HepG2 (cell line): ENCODE measurements around the gene CYCS. TPM values are rescaled to one million over a fixed set of nuclear protein-coding genes. Genes with fewer than 3 reads are reported as not detected.

Source experiments
- ATAC-seq: fragments of 200-7000 bp; cut with Tn5 transposase; 3 replicates; pipeline ENCODE4 v1.9.1; 2020; ENCODE audit warnings: mild to moderate bottlenecking, moderate library complexity
- BruUV-seq: library from RNA; stranded (reverse); fragments of 400-500 nt; replicated peaks from 2 replicates; lab custom pipeline; 2021; lab: Mats Ljungman, UMichigan
- CTCF ChIA-PET: fragments of 300-600 bp; formaldehyde crosslinking; extraction: SDS; loops from one replicate; lab custom pipeline; 2021; ENCODE audit warnings: low total read pairs, inconsistent platforms, low intra/inter-chr PET ratio; lab: Yijun Ruan, JAX
- POLR2A ChIA-PET: fragments of 350-600 bp; sonication (Branson Sonifier 250); formaldehyde crosslinking; loops from one replicate; lab custom pipeline; 2020; ENCODE audit warnings: antibody characterized with exemption, inconsistent platforms; lab: Yijun Ruan, JAX
- DNase-seq: peaks from one replicate; pipeline ENCODE4 v3.0.0-alpha.2; 2015; ENCODE audit warnings: low spot score
- FAIRE-seq: peaks from 3 replicates; lab custom pipeline; 2011; peaks lifted over from hg19 to GRCh38; lab: Jason Lieb, UNC
- H2AFZ ChIP-seq: one replicate; pipeline ENCODE4 v1.6.1; 2011; ENCODE audit warnings: low read length, inconsistent platforms
- H3K27ac ChIP-seq: fragments of 300-600 bp; 3 replicates; pipeline ENCODE4 v1.8.0; 2011; ENCODE audit warnings: mixed run types, mild to moderate bottlenecking, mixed read lengths, low read length, inconsistent platforms; ENCODE audit not compliant: insufficient read depth; ENCODE audit errors: extremely low read length
- H3K27me3 ChIP-seq, 2 experiments: fragments of 200-600 bp in 1 of 2; 2 replicates in 1 of 2; 3 replicates in 1 of 2; pipeline versions ENCODE4 v1.6.0 to v1.8.0; 2011; ENCODE audit warnings: low read length in 2 of 2, mild to moderate bottlenecking in 2 of 2, moderate library complexity in 2 of 2, inconsistent platforms in 1 of 2; ENCODE audit not compliant: insufficient read depth in 2 of 2, control insufficient read depth in 1 of 2
- H3K36me3 ChIP-seq, 2 experiments: fragments of 200-600 bp in 1 of 2; replicated peaks in 1 of 2; 2 replicates in 1 of 2; 3 replicates in 1 of 2; pipeline versions ENCODE4 v1.5.1 to v1.8.0; 2011; ENCODE audit warnings: low read length in 2 of 2, inconsistent platforms in 1 of 2; ENCODE audit not compliant: insufficient read depth in 2 of 2, control insufficient read depth in 1 of 2
- H3K4me1 ChIP-seq: 2 replicates; pipeline ENCODE4 v1.5.1; 2012; ENCODE audit warnings: low read length, inconsistent platforms; ENCODE audit not compliant: insufficient read depth
- H3K4me2 ChIP-seq: 2 replicates; pipeline ENCODE4 v1.6.0; 2011; ENCODE audit warnings: low read depth, low read length, inconsistent platforms
- H3K4me3 ChIP-seq, 3 experiments: fragments of 200-600 bp in 1 of 3; sonication (generic), shearing (Covaris generic) in 1 of 3; replicated peaks in 1 of 3; 2 replicates each; pipeline ENCODE4 v1.5.1; 2011 to 2016; ENCODE audit warnings: low read length in 3 of 3, inconsistent platforms in 2 of 3, low read depth in 2 of 3, mild to moderate bottlenecking in 2 of 3, control low read depth in 1 of 3, mixed read lengths in 1 of 3; ENCODE audit not compliant: insufficient read depth in 1 of 3
- H3K79me2 ChIP-seq: one replicate; pipeline ENCODE4 v1.6.1; 2011; ENCODE audit warnings: low read length, inconsistent platforms; ENCODE audit not compliant: insufficient read depth
- H3K9ac ChIP-seq: 2 replicates; pipeline ENCODE4 v1.6.0; 2011; ENCODE audit warnings: mild to moderate bottlenecking, low read depth, low read length, inconsistent platforms; ENCODE audit not compliant: insufficient read depth
- H3K9me3 ChIP-seq: 2 replicates; pipeline ENCODE4 v1.5.1; 2012; ENCODE audit warnings: mild to moderate bottlenecking, low read length
- H4K20me1 ChIP-seq: 2 replicates; pipeline ENCODE4 v1.6.0; 2011; ENCODE audit warnings: inconsistent platforms, mild to moderate bottlenecking, low read length, moderate library complexity; ENCODE audit not compliant: insufficient read depth
- FOXO1 ChIP-seq: sonication (generic); formaldehyde crosslinking; IDR thresholded peaks from 2 replicates; pipeline ENCODE4 v1.4.0; 2020; ENCODE audit warnings: missing genetic modification reagents
- HNRNPLL ChIP-seq: fragments of 200-400 bp; formaldehyde crosslinking; IDR thresholded peaks from 2 replicates; pipeline ENCODE4 v1.6.1; 2017; ENCODE audit warnings: mild to moderate bottlenecking, low read depth, low read length; ENCODE audit not compliant: poor library complexity, severe bottlenecking
- HOXD1 ChIP-seq: sonication (generic); formaldehyde crosslinking; IDR thresholded peaks from 2 replicates; pipeline ENCODE4 v1.5.0; 2020; ENCODE audit warnings: missing genetic modification reagents
- JUNB ChIP-seq: sonication (generic); formaldehyde crosslinking; IDR thresholded peaks from 2 replicates; pipeline ENCODE4 v1.8.0; 2022; ENCODE audit warnings: missing genetic modification reagents, mild to moderate bottlenecking, borderline replicate concordance
- KLF11 ChIP-seq: IDR thresholded peaks from 2 replicates; pipeline ENCODE4 v1.6.1; 2016; ENCODE audit warnings: missing compliant biosample characterization
- PRMT3 ChIP-seq: sonication (generic); formaldehyde crosslinking; IDR thresholded peaks from 2 replicates; pipeline ENCODE4 v1.8.1; 2022; ENCODE audit warnings: low read depth, mild to moderate bottlenecking, moderate library complexity, missing genetic modification reagents, borderline replicate concordance
- SMAD1 ChIP-seq: sonication (generic); formaldehyde crosslinking; IDR thresholded peaks from 2 replicates; pipeline ENCODE4 v1.4.0; 2020; ENCODE audit warnings: missing genetic modification reagents, low read depth, mild to moderate bottlenecking, borderline replicate concordance
- ZBTB1 ChIP-seq: sonication (generic); formaldehyde crosslinking; IDR thresholded peaks from 2 replicates; pipeline ENCODE4 v1.4.0; 2020; ENCODE audit warnings: missing genetic modification reagents, borderline replicate concordance
- ZMAT3 ChIP-seq: sonication (generic); formaldehyde crosslinking; conservative IDR thresholded peaks from 2 replicates; pipeline ENCODE4 v1.7.0; 2021; ENCODE audit warnings: missing genetic modification reagents
- ZNF12 ChIP-seq: sonication (generic); formaldehyde crosslinking; IDR thresholded peaks from 2 replicates; pipeline ENCODE4 v1.5.0; 2020; ENCODE audit warnings: missing genetic modification reagents
- ZNF224 ChIP-seq: sonication (generic); formaldehyde crosslinking; IDR thresholded peaks from 2 replicates; pipeline ENCODE4 v1.5.0; 2020; ENCODE audit warnings: mild to moderate bottlenecking, missing genetic modification reagents
- ZNF33A ChIP-seq: sonication (generic); formaldehyde crosslinking; IDR thresholded peaks from 2 replicates; pipeline ENCODE4 v1.5.1; 2020; ENCODE audit warnings: missing genetic modification reagents, mild to moderate bottlenecking, moderate library complexity, borderline replicate concordance
- ZNF605 ChIP-seq: sonication (generic); formaldehyde crosslinking; IDR thresholded peaks from 2 replicates; pipeline ENCODE4 v1.8.0; 2022; ENCODE audit warnings: mild to moderate bottlenecking, missing genetic modification reagents
- WGBS: methylation state at CpG from one replicate; pipeline ENCODE4 v1.1.6; 2017; ENCODE audit warnings: low lambda C conversion rate; 5-methylcytosine and 5-hydroxymethylcytosine counted together
- in situ Hi-C: cut with HindIII; loops from 2 replicates; pipeline ENCODE4 v1.10.0; 2017; ENCODE audit warnings: low pct_unique_long_range_greater_than_20kb; ENCODE audit not compliant: extremely low pct_ligation_motif_present
- intact Hi-C: fragments of 100-400 bp; cut with micrococcal nuclease; formaldehyde crosslinking; loops from one replicate; pipeline ENCODE4 v1.10.0; 2022; ENCODE audit not compliant: unreplicated experiment
- polyA plus RNA-seq, 8 experiments: library from polyadenylated mRNA; depleted of rRNA in 3 of 8; stranded (reverse) in 7 of 8; unstranded in 1 of 8; fragments of >200 nt; fragmentation: Illumina TruSeq in 4 of 8; extraction: Trizol in 4 of 8; gene quantifications; 2 replicates each; pipeline versions ENCODE4 v1.2.1 to v1.2.3, GENCODE V29; 2011 to 2016; ENCODE audit warnings: low read depth in 4 of 8, missing spikeins in 1 of 8, mixed read lengths in 1 of 8; ENCODE audit not compliant: insufficient read depth in 1 of 8
- total RNA-seq, 5 experiments: library from RNA; depleted of rRNA; stranded (reverse); fragments of >200 nt; fragmentation: Illumina TruSeq; extraction: Trizol; gene quantifications; 2 replicates each; pipeline ENCODE4 v1.2.3, GENCODE V29; 2016; ENCODE audit warnings: low read depth in 1 of 5
- TF ChIP-seq, protein P1 (sequence below): sonication (generic); formaldehyde crosslinking; IDR thresholded peaks from 2 replicates; pipeline ENCODE4 v1.5.0; 2020; ENCODE audit warnings: missing genetic modification reagents
- TF ChIP-seq, protein P2 (sequence below): IDR thresholded peaks from 2 replicates; pipeline ENCODE4 v1.4.0; 2020; ENCODE audit warnings: mild to moderate bottlenecking, missing genetic modification reagents
- TF ChIP-seq, protein P3 (sequence below), 2 experiments: sonication (generic) in 1 of 2; formaldehyde crosslinking in 1 of 2; IDR thresholded peaks; 2 replicates each; pipeline versions ENCODE4 v1.4.0 to v1.6.1; 2018 to 2020; ENCODE audit warnings: missing genetic modification reagents in 2 of 2, borderline replicate concordance in 1 of 2, low read depth in 1 of 2, mild to moderate bottlenecking in 1 of 2, missing biosample characterization in 1 of 2
- TF ChIP-seq, protein P4 (sequence below): sonication (generic); formaldehyde crosslinking; IDR thresholded peaks from 2 replicates; pipeline ENCODE4 v1.4.0; 2020; ENCODE audit warnings: missing genetic modification reagents
- TF ChIP-seq, protein P5 (sequence below): sonication (generic); formaldehyde crosslinking; IDR thresholded peaks from 2 replicates; pipeline ENCODE4 v1.4.0; 2020; ENCODE audit warnings: mild to moderate bottlenecking, low read depth, missing genetic modification reagents

Gene CYCS
- total and polyA plus RNA-seq, 2 of the 13 experiments (the other 11 are each of a cell fraction or from before 2014, with no cell fraction given), result 35.9 to 202 TPM

DNA sequence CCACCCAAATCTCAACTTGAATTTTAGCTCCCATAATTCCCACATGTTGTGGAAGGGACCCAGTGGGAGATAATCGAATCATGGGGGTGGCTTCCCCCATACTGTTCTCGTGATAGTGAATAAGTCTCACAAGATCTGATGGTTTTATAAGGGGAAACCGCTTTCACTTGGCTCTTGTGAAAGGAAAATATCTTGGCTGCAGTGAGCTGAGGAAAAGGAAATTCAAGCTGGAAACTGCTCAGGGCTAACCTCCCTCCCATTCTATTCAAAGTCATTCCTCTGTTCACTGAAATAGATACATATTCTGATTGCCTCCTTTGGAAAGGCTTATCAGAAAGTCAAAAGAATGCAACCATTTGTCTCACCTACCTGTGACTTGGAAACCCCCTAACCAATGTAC is 15.8 kb downstream of the CYCS start:
- POLR2A ChIA-PET, result no interaction called here
- in situ Hi-C loops, result no loop called here
- BruUV-seq, result no TSS peak

More for the DNA sequence above, 15.8 kb downstream of the CYCS start:
- WGBS, result 2% methylated on average over 3 of the region's 3 CpGs
- Histone ChIP-seq H3K4me1 (no peaks in the 10 kb centered on the region), H3K27me3 (no peaks in the 10 kb centered on the region), H4K20me1 (no peaks in the 10 kb centered on the region), H3K4me3 (no peak overlapping the region), H3K36me3 (no peaks in the 10 kb centered on the region)
- TF ChIP-seq PRMT3 (CRISPR knock-in tag) (no peak), KLF11 (CRISPR knock-in tag) (no peak), HOXD1 (CRISPR knock-in tag) (no peak), ZNF33A (CRISPR knock-in tag) (no peak), JUNB (CRISPR knock-in tag) (no peak), FOXO1 (CRISPR knock-in tag) (no peak), ZNF224 (CRISPR knock-in tag) (no peak), ZNF12 (CRISPR knock-in tag) (no peak), ZBTB1 (no peak), ZNF605 (CRISPR knock-in tag) (no peak), SMAD1 (CRISPR knock-in tag) (no peak), HNRNPLL (no peak), ZMAT3 (CRISPR knock-in tag) (no peak)
- TF ChIP-seq, protein P1, sequence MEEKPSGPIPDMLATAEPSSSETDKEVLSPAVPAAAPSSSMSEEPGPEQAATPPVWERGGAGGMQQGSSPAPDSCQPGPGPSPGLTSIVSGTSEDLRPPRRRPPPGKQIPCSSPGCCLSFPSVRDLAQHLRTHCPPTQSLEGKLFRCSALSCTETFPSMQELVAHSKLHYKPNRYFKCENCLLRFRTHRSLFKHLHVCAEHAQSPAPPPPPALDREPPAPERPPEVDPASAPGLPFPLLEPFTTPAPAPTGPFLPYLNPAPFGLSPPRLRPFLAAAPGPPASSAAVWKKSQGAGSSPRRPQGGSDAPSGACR (CRISPR knock-in tag), result no peak
- TF ChIP-seq, protein P2, sequence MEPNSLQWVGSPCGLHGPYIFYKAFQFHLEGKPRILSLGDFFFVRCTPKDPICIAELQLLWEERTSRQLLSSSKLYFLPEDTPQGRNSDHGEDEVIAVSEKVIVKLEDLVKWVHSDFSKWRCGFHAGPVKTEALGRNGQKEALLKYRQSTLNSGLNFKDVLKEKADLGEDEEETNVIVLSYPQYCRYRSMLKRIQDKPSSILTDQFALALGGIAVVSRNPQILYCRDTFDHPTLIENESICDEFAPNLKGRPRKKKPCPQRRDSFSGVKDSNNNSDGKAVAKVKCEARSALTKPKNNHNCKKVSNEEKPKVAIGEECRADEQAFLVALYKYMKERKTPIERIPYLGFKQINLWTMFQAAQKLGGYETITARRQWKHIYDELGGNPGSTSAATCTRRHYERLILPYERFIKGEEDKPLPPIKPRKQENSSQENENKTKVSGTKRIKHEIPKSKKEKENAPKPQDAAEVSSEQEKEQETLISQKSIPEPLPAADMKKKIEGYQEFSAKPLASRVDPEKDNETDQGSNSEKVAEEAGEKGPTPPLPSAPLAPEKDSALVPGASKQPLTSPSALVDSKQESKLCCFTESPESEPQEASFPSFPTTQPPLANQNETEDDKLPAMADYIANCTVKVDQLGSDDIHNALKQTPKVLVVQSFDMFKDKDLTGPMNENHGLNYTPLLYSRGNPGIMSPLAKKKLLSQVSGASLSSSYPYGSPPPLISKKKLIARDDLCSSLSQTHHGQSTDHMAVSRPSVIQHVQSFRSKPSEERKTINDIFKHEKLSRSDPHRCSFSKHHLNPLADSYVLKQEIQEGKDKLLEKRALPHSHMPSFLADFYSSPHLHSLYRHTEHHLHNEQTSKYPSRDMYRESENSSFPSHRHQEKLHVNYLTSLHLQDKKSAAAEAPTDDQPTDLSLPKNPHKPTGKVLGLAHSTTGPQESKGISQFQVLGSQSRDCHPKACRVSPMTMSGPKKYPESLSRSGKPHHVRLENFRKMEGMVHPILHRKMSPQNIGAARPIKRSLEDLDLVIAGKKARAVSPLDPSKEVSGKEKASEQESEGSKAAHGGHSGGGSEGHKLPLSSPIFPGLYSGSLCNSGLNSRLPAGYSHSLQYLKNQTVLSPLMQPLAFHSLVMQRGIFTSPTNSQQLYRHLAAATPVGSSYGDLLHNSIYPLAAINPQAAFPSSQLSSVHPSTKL (CRISPR knock-in tag), result no peak
- TF ChIP-seq, protein P3, sequence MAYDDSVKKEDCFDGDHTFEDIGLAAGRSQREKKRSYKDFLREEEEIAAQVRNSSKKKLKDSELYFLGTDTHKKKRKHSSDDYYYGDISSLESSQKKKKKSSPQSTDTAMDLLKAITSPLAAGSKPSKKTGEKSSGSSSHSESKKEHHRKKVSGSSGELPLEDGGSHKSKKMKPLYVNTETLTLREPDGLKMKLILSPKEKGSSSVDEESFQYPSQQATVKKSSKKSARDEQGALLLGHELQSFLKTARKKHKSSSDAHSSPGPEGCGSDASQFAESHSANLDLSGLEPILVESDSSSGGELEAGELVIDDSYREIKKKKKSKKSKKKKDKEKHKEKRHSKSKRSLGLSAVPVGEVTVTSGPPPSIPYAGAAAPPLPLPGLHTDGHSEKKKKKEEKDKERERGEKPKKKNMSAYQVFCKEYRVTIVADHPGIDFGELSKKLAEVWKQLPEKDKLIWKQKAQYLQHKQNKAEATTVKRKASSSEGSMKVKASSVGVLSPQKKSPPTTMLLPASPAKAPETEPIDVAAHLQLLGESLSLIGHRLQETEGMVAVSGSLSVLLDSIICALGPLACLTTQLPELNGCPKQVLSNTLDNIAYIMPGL (CRISPR knock-in tag; IDR thresholded peaks at IDR 0.05; ENCODE audit: borderline replicate concordance in 1 of 2, low read depth in 1 of 2), result no peak
- TF ChIP-seq, protein P4, sequence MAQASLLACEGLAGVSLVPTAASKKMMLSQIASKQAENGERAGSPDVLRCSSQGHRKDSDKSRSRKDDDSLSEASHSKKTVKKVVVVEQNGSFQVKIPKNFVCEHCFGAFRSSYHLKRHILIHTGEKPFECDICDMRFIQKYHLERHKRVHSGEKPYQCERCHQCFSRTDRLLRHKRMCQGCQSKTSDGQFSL, result no peak
- TF ChIP-seq, protein P5, sequence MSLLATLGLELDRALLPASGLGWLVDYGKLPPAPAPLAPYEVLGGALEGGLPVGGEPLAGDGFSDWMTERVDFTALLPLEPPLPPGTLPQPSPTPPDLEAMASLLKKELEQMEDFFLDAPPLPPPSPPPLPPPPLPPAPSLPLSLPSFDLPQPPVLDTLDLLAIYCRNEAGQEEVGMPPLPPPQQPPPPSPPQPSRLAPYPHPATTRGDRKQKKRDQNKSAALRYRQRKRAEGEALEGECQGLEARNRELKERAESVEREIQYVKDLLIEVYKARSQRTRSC (CRISPR knock-in tag), result no peak
- TF ChIP-seq, all 625 proteins: peak for 0
- no peak overlapping the region for H3K27ac ChIP-seq
- no peak overlapping the region for H2AFZ ChIP-seq
- H3K9ac ChIP-seq, result no peak overlapping the region
- ATAC-seq (no peak), DNase-seq (no peak), FAIRE-seq (no peak)
- no peaks in the 10 kb centered on the region for H3K9me3 ChIP-seq
- CTCF ChIA-PET, result no interaction called here
- intact Hi-C loops, result no loop called here
- H3K4me2 ChIP-seq, result no peak overlapping the region
- H3K79me2 ChIP-seq, result no peaks in the 10 kb centered on the region
